ENCODE results near the gene TFCP2L1.
"Not testable (repeated sequence)": the region's sequence is repeated elsewhere in the genome, so short reads cannot be mapped to it uniquely, and the experiment has no call there.

TFCP2L1 gene

GRCh38 chr2:121294881-121295840 is 10.2 kb upstream of the TFCP2L1 start:
- no peak for DNase-seq

DNA sequence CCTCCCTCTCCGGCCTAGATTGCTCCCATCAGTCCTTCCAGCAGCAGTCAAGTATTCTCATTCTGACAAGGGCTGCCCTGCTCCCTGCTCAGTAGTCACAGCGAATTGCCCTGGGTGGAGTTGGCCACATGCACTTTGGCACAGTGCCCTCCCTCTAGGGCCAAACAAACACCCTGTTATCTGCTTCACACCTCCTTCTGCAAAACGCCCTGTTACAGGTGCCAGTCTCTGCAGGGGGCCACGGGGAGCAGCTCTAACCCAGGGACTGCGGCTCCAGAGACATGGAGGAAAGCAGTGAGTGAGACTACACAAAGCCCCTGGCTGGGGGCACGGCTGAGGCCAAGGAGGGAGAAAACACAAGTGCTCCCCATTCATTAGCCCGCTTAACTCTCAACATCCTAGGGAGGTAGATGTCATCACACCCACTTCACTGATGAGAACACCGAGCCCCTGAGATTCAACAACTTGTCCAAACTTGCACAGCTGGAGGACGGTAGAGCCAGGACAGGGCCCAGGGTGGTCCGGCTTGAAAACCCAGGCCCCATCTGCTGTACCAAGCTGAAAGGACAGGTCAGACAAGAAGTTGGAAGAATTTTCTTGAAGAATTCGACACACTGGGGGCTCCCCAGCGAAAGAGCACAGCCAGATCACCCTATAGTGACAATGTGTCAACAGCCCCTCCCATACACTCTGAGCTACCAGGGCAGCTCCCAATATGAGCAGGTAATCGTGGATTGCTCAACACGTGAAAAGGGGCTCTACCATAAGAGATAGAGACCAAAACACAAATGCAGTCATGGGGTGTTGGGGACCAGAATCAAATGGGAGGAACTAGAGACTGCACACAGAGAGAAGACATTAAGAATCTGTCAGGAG is 8.7 kb upstream of the TFCP2L1 start:
- DNase-seq = no peak

- DNase-seq = no peak
Observed at GRCh38 chr2:121291251-121291580, 6.2 kb upstream of the TFCP2L1 start.

- DNase-seq = no peak
Observed at GRCh38 chr2:121289271-121289670, 4.3 kb upstream of the TFCP2L1 start.

DNA sequence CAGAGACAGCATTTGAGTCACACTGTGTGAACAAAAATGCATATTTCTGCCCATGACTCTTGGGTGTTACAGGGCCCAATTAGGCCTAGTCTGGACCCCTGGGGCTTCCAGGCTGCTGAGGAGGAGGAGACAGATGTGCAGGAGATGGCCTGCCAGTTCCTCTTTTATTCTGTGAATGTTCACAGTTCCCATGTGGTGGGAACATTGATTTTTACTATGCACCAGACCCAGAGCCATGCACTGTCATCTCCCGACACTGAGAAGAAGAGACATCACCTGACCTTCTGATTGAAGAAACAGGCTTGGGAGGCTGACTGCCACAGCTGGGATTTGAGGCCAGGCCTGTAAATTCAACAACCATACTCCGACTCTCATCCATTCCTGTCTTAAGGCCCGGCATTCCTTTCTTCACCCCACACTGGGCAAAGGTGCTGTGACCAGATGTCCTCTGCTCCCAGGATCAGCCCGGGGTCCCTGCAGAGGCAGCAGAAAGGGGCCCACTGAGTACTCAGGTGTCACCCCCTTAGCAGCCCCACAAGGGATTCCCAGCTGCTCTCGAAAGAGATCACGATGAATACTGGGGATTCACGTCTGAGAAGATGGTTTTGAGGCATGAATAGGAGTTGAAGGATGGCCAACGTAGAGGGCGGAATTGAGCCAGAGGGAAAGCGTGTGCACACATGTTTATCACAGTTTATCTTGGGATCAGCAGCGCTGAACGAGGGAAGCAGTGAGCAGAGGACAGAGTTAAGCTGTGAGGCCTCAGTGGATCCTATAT is 3.6 kb upstream of the TFCP2L1 start:
- DNase-seq = no peak

- no peak for DNase-seq
Observed at GRCh38 chr2:121287956-121288355, 3.0 kb upstream of the TFCP2L1 start.

DNA sequence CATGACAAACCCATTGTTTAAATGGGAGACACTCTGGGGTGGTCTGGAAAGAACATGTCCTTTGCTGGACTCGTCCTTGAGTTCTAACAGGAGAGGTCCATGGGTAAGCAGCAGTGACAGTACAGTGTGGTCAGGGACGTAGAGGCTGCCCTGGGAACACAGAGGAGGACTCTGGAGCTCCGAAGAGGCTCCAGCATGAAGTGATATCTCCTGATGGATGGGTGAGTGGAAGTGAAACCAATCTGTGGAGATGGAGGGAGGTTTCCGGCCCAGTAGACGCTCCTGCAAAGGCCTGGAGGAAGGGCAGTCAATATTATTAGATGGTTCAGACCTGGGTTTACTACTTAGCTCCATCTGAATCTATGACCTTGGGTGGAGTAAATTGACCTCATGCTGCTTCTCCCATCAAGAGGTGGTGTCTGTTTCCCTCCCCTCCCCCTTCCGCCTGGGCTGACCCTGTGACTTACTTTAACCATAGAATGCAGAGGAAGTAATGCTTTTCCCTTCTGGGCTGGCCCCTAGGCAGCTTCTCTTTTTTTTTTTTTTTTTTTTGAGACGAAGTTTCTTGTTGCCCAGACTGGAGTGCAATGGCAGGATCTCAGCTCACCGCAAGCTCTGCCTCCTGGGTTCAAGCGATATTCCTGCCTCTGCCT is 2.3 kb upstream of the TFCP2L1 start:
- DNase-seq = no peak

GRCh38 chr2:121286506-121286905 is 1.5 kb upstream of the TFCP2L1 start:
- no peak for DNase-seq

- DNase-seq = no peak
Observed at GRCh38 chr2:121285926-121286325, 924 bp upstream of the TFCP2L1 start.

DNA sequence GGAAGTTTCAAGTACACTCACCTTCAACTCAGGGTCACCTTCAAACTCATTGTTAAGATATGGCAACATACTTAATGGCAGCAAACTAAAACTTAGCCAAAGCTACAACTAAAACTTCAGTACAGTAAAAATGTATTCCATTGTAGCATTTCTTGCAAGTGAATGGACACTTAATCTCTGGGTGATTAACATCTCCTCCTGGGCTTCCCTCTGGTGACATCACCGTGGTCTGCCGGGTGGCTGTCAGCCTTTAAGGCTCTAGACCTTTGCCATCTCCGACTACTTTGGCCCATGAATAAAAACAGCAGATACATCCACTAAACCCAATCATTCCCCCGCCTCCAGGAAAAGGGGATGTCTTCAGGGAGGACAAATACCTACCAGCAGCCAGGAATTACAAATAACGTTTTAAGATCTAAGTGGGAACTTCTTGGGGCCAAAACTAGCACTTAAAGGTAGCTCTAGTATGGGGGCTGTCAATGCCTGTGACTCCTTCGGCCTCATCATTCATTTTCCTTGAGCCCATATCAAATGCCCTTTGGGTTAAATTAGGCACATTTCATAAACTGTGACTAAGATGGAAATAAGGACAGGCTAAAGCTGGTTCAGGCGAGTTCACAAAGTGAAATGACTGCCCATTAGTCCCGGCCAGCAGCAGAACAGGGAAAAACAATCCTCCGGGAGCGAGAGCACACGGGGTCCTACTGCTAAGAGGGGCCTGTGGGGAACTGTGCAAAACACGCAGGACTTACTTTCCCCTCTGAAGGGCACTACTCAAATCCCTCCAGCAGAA is 1.1 kb downstream of the TFCP2L1 start:
- no peak for DNase-seq

DNA sequence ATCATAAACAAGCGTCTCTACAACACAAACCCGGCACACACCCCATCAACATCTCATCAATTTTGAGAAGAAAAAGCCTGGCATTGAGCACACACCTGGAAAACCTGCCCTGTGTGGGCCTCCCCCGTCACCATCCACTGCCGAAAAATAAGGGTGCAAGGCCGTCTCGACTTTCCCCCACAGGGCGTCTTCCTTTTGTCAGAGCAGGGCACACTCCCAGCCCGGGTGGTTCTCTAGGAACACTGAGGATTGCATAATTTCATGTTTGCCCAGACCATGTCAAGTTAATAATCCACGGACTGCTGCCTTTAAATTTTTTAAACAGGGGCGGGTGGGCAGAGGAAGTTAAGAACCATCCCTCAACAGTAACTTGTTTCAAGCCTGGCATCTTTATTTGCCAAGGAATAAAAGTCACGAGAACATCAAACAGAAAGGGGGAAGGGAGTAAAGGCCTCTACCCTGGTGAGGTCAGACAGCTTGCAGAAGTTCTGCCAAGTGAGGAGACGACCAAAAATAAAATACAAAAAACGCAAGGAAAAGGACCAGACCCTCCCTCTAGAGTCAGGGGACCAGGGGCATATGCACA is 2.1 kb downstream of the TFCP2L1 start:
- no peak for DNase-seq

- no peak for DNase-seq
Observed at GRCh38 chr2:121281694-121282093, 3.3 kb downstream of the TFCP2L1 start.

- DNase-seq = no peak
Observed at GRCh38 chr2:121281107-121281506, 3.9 kb downstream of the TFCP2L1 start.

- DNase-seq = no peak
Observed at GRCh38 chr2:121279476-121280220, 5.4 kb downstream of the TFCP2L1 start.

DNA sequence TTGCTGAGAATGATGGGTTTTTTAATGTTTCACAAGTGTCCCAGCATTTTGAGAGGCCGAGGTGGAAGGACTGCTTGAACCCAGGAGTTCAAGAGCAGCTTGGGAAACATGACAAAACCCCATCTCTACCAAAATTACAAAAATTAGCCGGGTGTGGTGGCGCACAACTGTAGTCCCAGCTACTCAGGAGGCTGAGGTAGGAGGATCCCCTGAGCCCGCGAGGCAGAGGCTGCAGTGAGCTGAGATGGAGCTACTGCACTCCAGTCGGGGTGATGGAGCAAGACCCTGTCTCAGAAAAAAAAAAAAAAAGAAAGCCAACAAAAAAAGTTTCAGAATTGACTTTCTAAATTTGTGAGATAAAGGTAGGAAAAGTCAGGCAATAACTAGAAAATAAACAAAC is 8.7 kb downstream of the TFCP2L1 start:
- no peak for DNase-seq

GRCh38 chr2:121273116-121273515 is 11.9 kb downstream of the TFCP2L1 start:
- DNase-seq = no peak

- no peak for DNase-seq
Observed at GRCh38 chr2:121272596-121272995, 12.4 kb downstream of the TFCP2L1 start.

- DNase-seq = not testable (repeated sequence)
Observed at GRCh38 chr2:121269436-121269835, 15.6 kb downstream of the TFCP2L1 start.

DNA sequence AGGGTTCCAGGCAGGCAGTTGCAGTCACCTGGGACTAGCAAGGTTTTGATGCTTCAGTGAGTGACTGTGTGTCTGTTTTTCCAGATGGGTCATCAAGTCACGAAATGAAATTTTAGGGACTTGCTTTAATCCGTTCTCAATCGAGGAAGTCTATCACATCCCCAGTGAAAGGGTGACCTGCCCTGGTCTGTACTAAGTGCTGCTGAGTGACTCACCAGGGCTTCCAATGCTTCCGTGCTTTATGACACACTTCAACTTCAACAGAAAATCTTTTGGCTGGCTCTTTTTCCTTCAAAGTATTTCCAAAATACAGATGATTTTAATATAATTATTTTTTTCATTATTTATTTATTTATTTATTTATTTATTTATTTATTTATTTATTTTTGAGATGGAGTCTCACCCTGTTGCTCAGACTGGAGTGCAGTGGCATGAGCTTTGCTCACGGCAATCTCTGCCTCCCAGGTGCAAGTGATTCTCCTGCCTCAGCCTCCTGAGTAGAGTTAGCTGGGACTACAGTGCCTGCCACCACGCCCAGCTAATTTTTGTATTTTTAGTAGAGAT is 18.4 kb downstream of the TFCP2L1 start:
- DNase-seq = no peak
